HG03521 (cell line): ENCODE results near the gene LRGUK.
A peak's percentile ranks its signal among the peaks of the same experiment; 100 is the strongest.
"Not testable (repeated sequence)": the region's sequence is repeated elsewhere in the genome, so short reads cannot be mapped to it uniquely, and the experiment has no call there.

ENCODE experiments used
- ATAC-seq: cut with Tn5 transposase; IDR thresholded peaks from one replicate; pipeline ENCODE4 v1.9.1; 2021; ENCODE audit warnings: mild to moderate bottlenecking, moderate library complexity; ENCODE audit not compliant: unreplicated experiment

Gene LRGUK

GRCh38 chr7:134234216-134234615 is 107.1 kb downstream of the LRGUK start:
- no peak for ATAC-seq

GRCh38 chr7:134245253-134245652 is 118.1 kb downstream of the LRGUK start:
- ATAC-seq = no peak

DNA sequence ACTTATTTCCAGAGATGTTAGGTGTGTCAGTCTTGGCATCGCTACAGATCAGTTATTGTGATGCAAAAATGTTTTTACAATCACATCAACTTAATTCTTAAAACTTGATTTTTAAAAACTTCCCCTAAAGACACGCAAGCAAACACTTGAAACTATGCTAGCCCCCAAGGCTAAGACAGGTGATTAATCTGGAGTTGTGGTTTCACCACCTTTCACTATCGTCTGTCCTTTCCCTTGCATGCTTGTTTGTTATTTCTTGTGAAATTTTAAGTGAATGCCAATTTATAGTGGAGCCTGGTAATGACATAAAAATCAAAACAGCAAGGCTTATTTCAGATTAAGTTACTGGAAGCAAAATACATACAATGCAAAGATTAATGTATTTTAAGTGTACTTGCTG is 119.2 kb downstream of the LRGUK start:
- ATAC-seq = no peak

GRCh38 chr7:134246761-134247160 is 119.6 kb downstream of the LRGUK start:
- no peak for ATAC-seq

- no peak for ATAC-seq
Measured at GRCh38 chr7:134248196-134248595, 121.1 kb downstream of the LRGUK start.

DNA sequence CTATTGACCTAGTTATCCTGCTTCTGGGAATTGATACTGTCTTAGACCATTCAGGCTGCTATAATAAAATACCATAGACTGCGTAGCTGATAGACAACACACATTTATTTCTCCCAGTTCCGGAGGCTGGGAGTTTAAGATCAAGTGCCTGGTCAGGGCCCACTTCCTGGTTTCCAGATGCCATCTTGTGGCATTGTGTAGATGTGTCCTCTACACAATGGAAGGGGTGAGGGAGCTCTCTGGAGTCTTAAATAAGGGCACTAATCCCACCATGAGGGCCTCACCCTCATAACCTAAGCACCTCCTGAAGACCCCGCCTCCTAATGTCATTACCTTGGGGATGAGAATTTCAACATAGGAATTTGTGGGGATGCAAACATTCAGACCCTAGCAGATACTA is 127.2 kb downstream of the LRGUK start:
- ATAC-seq = no peak

DNA sequence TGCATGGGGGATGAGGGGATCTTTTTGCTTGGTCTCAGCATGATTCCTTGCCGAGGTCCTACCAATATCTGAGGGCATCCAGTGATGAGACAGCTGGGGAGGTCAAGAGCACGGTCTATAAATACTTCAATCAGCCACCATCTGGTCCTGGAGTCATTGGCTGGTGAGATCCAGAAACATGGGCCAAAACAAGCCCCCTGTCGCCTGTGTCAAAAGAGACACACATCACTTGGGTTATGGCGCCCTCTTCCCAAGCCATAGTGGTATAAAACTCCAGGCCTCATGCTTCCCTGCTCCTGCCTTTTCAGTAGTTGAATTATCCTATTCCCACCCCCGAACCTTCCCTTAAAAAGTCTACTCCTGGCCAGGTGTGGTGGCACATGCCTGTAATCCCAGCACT is 128.7 kb downstream of the LRGUK start:
- ATAC-seq = no peak

- no peak for ATAC-seq
Measured at GRCh38 chr7:134262322-134262721, 135.2 kb downstream of the LRGUK start.

DNA sequence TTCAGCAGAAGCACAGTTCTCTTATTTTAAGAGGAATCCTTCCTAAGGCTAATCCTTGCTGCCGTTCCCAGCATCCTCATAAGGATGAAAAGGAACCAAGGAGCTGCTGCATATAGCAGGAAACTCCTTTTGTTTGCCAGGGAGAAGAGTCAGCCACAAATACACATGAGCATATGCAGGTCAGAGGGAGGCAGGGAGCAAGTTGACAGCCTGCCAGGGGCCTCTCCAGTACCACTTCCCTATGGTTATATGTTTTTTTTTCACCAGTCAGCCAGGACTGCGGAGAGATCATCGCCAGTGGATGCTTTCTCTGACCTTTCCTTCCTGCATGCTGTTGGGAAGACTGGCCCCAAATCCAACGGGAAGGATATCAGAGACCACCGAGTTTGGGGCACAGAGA is 149.8 kb downstream of the LRGUK start:
- ATAC-seq = no peak

DNA sequence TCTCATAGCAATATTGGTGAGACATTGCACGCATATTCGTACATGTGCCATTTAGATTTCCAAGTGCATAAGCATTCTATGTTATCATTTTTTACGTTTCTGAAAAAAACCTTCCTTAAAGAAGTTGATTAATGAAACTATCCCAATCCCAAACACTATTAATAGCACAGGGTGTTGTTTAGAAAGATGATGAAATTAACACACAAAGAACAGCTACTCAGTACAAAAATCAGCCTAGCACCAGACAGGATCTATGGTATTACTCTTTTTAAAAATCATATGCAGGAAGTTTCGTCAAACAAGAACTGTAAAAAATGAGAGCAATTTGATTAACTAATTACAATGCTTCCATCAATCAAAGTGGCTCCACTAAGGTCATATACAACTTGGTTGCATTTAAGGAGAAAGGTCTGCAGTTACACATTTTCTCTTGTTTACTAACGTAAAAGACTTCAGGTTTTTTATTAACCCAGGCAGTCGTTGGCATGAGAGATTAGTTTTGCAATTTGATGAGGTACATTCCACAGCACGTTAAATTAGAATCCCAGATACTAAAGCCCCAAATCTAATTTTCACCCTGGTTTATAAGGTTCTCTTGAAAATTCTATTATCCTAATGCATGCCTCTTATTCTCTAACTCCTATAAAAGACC is 151.5 kb downstream of the LRGUK start:
- ATAC-seq = no peak

DNA sequence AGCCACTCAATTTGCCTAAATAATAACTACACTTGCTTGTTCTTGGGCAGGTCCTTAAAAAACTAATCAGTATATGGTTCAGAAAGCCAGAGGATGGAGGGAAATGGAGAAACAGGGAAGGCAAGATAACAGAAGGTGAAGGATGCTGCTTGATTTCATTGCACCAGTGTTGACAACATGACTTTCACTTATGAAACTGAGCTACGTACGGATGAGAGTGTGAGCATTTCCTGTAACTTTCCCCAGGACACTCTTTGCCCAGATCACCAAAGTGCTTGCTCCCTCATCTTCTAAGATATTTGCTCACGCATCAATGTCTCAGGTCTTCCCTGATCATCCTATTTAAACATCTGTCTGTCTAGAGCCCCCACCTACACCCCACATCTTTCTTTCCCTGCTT is 152.2 kb downstream of the LRGUK start:
- ATAC-seq = no peak

- ATAC-seq = no peak
Measured at GRCh38 chr7:134279898-134280297, 152.8 kb downstream of the LRGUK start.

GRCh38 chr7:134280508-134280907 is 153.4 kb downstream of the LRGUK start:
- ATAC-seq = no peak

DNA sequence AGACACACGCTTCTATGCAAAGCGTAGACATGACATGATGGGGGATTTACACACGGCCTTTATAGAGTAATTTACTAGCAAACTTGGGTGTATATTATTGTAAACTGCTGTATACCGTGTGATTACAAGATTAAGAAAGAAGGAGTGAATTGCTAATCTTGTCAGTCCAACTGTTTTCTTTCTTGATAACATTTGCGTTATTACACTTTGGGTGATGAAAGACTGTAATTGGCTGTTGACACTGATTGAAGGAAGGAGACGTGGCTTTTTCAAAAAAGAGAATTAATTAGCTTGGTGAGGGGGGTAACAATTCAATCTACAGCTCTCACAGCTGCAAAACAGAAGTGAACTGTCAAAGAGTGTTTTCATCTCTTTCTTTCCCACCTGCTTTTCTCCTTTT is 156.9 kb downstream of the LRGUK start:
- no peak for ATAC-seq

DNA sequence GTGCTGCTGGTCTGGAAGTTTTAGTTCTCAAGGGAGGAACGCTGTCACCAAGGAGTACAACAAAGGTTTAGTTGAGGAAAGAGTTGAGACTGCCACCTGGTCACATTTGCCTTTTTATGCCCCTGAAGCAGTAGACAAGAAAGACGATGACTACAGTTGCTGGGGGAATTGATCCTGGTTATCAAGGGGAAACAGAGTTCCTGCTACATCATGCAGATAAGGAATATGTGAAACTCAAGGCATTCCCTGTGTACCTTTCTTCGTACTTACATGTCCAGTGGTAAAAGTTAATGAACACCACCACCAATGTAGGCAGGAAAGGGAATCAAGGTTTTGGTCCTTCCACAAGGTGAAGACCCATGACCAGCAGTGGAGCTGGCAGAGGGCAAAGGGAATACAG is 157.8 kb downstream of the LRGUK start:
- no peak for ATAC-seq

- ATAC-seq = no peak
Measured at GRCh38 chr7:134287916-134288659, 160.9 kb downstream of the LRGUK start.

GRCh38 chr7:134289423-134289822 is 162.3 kb downstream of the LRGUK start:
- ATAC-seq = no peak

DNA sequence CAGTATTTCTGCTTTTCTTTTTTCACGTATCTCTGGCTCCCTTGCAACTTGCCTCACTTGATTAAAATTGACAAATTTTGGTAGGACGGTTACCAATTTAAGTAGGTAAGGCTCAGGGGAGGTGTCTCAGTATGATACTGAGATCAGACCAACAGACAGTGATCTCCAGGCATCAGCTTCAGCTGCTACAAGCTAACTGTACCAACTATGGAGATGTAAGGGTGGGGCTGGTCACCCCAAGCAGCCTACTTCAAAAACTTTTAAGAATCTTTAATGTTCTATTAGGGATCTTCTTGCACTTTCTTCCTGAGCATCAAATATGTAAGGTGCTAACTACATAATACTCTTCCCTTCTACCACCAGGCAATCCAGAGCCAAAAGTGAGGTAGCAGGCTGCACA is 162.7 kb downstream of the LRGUK start:
- ATAC-seq = no peak

- no peak for ATAC-seq
Measured at GRCh38 chr7:134290286-134290685, 163.1 kb downstream of the LRGUK start.

DNA sequence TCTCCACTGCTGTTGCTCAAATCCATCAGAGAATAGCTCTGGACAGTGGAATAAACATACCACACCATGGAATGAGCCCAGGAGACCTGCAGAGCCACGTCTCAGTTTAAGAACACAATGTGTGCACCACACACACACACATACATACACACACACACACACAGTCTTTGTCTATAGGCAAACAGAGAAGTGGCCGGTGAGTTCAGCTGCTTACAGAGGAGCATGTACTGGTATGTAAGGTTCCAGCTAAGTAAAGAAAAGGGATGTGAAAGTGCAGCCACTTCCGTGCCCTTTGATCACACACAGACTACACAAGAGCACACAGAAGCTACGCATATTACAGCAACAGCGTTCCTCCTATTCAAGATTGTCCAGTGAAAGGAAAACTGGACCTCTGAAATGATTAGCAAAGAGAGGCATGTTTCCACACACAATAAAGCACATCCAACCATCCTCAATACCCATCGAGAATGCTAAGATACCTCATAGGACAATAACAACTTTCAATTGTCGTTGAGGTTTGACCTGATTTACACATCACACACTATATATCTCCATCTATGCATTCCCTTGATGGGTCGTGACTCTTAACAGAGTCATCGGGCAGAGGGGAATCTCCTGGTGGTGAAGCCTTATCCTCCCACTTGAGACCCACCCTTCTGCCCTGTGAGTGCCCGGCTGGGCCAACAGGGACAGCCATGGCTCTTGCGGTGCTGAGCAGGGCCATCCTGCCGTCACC is 166.0 kb downstream of the LRGUK start:
- ATAC-seq = peak; percentile 100

- ATAC-seq = not testable (repeated sequence)
Measured at GRCh38 chr7:134295982-134296381, 168.8 kb downstream of the LRGUK start.

GRCh38 chr7:134297489-134297888 is 170.3 kb downstream of the LRGUK start:
- no peak for ATAC-seq
